ENCODE results near the gene ACAP1.

ACAP1 gene

GRCh38 chr17:7312432-7313087 lies 23.8 kb upstream of the ACAP1 start:
- H3K4me3 ChIP-seq, result no peak overlapping the region
- TF ChIP-seq, protein P1, sequence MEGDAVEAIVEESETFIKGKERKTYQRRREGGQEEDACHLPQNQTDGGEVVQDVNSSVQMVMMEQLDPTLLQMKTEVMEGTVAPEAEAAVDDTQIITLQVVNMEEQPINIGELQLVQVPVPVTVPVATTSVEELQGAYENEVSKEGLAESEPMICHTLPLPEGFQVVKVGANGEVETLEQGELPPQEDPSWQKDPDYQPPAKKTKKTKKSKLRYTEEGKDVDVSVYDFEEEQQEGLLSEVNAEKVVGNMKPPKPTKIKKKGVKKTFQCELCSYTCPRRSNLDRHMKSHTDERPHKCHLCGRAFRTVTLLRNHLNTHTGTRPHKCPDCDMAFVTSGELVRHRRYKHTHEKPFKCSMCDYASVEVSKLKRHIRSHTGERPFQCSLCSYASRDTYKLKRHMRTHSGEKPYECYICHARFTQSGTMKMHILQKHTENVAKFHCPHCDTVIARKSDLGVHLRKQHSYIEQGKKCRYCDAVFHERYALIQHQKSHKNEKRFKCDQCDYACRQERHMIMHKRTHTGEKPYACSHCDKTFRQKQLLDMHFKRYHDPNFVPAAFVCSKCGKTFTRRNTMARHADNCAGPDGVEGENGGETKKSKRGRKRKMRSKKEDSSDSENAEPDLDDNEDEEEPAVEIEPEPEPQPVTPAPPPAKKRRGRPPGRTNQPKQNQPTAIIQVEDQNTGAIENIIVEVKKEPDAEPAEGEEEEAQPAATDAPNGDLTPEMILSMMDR (IDR thresholded peaks at IDR 0.05), result no peak
- DNase-seq (ENCODE audit: low spot score), result no peak
- H3K27ac ChIP-seq, result peak overlapping the region in 1 of 2 donors; percentile 21

- TF ChIP-seq, protein P1 (IDR thresholded peaks at IDR 0.05), result no peak
- peak overlapping the region in 1 of 2 donors; percentile 21 for H3K27ac ChIP-seq
- H3K4me3 ChIP-seq, result no peak overlapping the region
- DNase-seq (ENCODE audit: low spot score), result no peak
These were observed 23.0 kb upstream of the ACAP1 start for GRCh38 chr17:7313088-7313889.

DNA sequence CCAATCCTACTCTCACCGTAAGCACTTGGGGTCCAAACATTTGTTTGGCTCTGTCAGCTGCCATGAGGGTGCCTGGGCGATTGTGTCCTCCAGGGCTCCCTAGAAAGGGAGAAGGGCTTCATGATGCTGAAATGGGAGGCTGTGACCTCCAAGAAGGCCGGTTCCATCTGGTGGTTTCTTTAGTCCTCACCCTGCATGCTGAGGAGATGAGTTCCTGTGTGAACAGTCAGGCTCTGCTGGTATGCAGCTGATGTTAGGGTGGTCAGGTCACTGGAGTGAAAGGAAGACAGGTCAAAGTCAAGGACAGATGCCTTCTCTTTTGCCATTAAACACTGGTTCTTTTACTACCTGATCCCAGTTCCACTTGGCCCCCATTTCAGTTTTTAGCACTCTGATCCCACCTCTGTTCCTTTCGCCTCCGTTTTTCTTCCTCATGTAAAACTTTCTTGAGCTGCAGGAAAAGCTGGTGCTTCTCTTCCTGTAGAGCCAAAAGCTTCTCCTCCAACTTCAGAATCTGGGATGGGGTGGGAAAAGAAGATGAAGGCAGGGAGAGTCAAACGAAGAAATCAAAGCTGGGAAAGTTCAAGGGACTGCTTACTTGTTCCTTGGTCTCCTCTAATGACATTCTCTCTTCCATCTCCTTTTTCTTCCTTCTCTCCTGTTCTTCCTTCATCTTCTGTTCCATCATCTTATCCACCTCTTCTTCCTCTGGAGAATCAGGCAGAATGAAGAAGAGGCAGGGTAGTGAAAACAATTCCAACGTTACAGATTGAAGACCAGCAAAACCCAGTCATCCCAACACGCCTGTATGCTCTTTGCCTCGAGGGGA lies 22.2 kb upstream of the ACAP1 start:
- no peak for DNase-seq (ENCODE audit: low spot score)
- peak overlapping the region; percentile 95 to 97 for H3K27ac ChIP-seq
- TF ChIP-seq, protein P1 (IDR thresholded peaks at IDR 0.05), result no peak
- peak overlapping the region; percentile 81 for H3K4me3 ChIP-seq

GRCh38 chr17:7314719-7315569 lies 21.4 kb upstream of the ACAP1 start, which contains the start of gene GPS2:
Gene GPS2, minus strand, starts transcription at chr17:7315360. Its CDS starts 308 bp downstream, at chr17:7315052.
- peak; percentile 93 for DNase-seq (ENCODE audit: low spot score)
- peak within 1 kb of the TSS; percentile 81 for H3K4me3 ChIP-seq
- peak within 1 kb of the TSS; percentile 95 to 97 for H3K27ac ChIP-seq
- TF ChIP-seq, protein P1 (IDR thresholded peaks at IDR 0.05), result no peak

GRCh38 chr17:7315570-7316235 lies 20.6 kb upstream of the ACAP1 start:
- Histone ChIP-seq H3K4me3 (peak overlapping the region; percentile 81), H3K27ac (peak overlapping the region; percentile 95 to 97)
- peak; percentile 73 for DNase-seq (ENCODE audit: low spot score)
- TF ChIP-seq, protein P1 (IDR thresholded peaks at IDR 0.05), result no peak

Data from coronary artery (tissue), 2 donors.